ENCODE measurements around the gene CNNM3.

Gene CNNM3

GRCh38 chr2:96880891-96881273, 64.8 kb downstream of the CNNM3 start:
- no peak for DNase-seq

GRCh38 chr2:96881349-96882195, 65.5 kb downstream of the CNNM3 start:
- DNase-seq = no peak

DNA sequence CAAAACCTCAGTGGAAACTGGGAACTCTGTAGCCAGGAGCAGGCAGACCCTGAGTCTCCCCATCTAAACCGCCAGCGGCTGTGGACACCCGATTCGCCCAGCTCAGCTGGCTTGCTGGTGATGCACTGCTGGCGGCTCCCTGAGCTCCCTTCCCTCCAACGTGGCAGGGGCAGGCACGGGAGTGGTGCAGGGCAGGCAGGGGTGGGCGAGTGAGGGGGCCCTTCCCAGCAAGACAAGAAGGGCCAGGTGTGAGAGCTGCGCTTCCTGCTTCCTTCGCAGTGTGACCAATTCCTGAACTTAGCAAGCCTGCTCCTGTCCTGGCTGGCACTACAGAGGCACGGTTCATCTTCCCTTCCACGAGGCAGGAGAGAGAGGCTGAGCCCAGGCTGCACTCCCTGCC, 66.2 kb downstream of the CNNM3 start:
- no peak for DNase-seq

DNA sequence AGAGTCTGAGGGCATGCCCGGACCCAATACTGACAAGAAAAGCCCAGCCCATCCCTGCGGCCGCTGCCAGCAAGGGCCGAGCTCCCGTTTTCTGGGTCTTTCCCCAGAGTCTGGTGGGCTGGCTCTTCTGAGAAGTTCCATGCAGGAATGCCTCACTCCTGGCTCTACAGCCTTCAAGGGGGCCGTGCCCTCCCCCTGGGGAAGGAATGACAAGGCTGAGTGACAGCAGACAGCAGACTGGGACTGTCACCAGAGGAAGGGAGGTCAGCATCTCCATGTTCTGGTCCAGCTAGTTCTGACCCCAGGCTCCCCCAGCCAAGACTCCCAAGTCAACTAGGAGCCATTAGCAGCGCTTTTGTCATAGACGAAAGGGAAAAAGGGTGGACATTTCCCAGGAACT, 66.8 kb downstream of the CNNM3 start:
- DNase-seq = no peak

GRCh38 chr2:96883306-96883705, 67.2 kb downstream of the CNNM3 start:
- DNase-seq = no peak

All from bone marrow (tissue), 2 donors.